HepG2 (cell line): ENCODE measurements around the gene AGAP3. TPM values are rescaled to one million over a fixed set of nuclear protein-coding genes. Genes with fewer than 3 reads are reported as not detected.

Experiments used
- ATAC-seq: fragments of 200-7000 bp; cut with Tn5 transposase; 3 replicates; pipeline ENCODE4 v1.9.1; 2020; ENCODE audit warnings: mild to moderate bottlenecking, moderate library complexity
- BruUV-seq: library from RNA; stranded (reverse); fragments of 400-500 nt; replicated peaks from 2 replicates; lab custom pipeline; 2021; lab: Mats Ljungman, UMichigan
- CTCF ChIA-PET: fragments of 300-600 bp; formaldehyde crosslinking; extraction: SDS; loops from one replicate; lab custom pipeline; 2021; ENCODE audit warnings: low total read pairs, inconsistent platforms, low intra/inter-chr PET ratio; lab: Yijun Ruan, JAX
- POLR2A ChIA-PET: fragments of 350-600 bp; sonication (Branson Sonifier 250); formaldehyde crosslinking; loops from one replicate; lab custom pipeline; 2020; ENCODE audit warnings: antibody characterized with exemption, inconsistent platforms; lab: Yijun Ruan, JAX
- DNase-seq: peaks from one replicate; pipeline ENCODE4 v3.0.0-alpha.2; 2015; ENCODE audit warnings: low spot score
- FAIRE-seq: peaks from 3 replicates; lab custom pipeline; 2011; peaks lifted over from hg19 to GRCh38; lab: Jason Lieb, UNC
- H2AFZ ChIP-seq: one replicate; pipeline ENCODE4 v1.6.1; 2011; ENCODE audit warnings: low read length, inconsistent platforms
- H3K27ac ChIP-seq: fragments of 300-600 bp; 3 replicates; pipeline ENCODE4 v1.8.0; 2011; ENCODE audit warnings: mixed run types, mild to moderate bottlenecking, mixed read lengths, low read length, inconsistent platforms; ENCODE audit not compliant: insufficient read depth; ENCODE audit errors: extremely low read length
- H3K27me3 ChIP-seq, 2 experiments: fragments of 200-600 bp in 1 of 2; 2 replicates in 1 of 2; 3 replicates in 1 of 2; pipeline versions ENCODE4 v1.6.0 to v1.8.0; 2011; ENCODE audit warnings: low read length in 2 of 2, mild to moderate bottlenecking in 2 of 2, moderate library complexity in 2 of 2, inconsistent platforms in 1 of 2; ENCODE audit not compliant: insufficient read depth in 2 of 2, control insufficient read depth in 1 of 2
- H3K36me3 ChIP-seq, 2 experiments: fragments of 200-600 bp in 1 of 2; replicated peaks in 1 of 2; 2 replicates in 1 of 2; 3 replicates in 1 of 2; pipeline versions ENCODE4 v1.5.1 to v1.8.0; 2011; ENCODE audit warnings: low read length in 2 of 2, inconsistent platforms in 1 of 2; ENCODE audit not compliant: insufficient read depth in 2 of 2, control insufficient read depth in 1 of 2
- H3K4me1 ChIP-seq: 2 replicates; pipeline ENCODE4 v1.5.1; 2012; ENCODE audit warnings: low read length, inconsistent platforms; ENCODE audit not compliant: insufficient read depth
- H3K4me2 ChIP-seq: 2 replicates; pipeline ENCODE4 v1.6.0; 2011; ENCODE audit warnings: low read depth, low read length, inconsistent platforms
- H3K4me3 ChIP-seq, 3 experiments: fragments of 200-600 bp in 1 of 3; sonication (generic), shearing (Covaris generic) in 1 of 3; replicated peaks in 1 of 3; 2 replicates each; pipeline ENCODE4 v1.5.1; 2011 to 2016; ENCODE audit warnings: low read length in 3 of 3, inconsistent platforms in 2 of 3, low read depth in 2 of 3, mild to moderate bottlenecking in 2 of 3, control low read depth in 1 of 3, mixed read lengths in 1 of 3; ENCODE audit not compliant: insufficient read depth in 1 of 3
- H3K79me2 ChIP-seq: one replicate; pipeline ENCODE4 v1.6.1; 2011; ENCODE audit warnings: low read length, inconsistent platforms; ENCODE audit not compliant: insufficient read depth
- H3K9ac ChIP-seq: 2 replicates; pipeline ENCODE4 v1.6.0; 2011; ENCODE audit warnings: mild to moderate bottlenecking, low read depth, low read length, inconsistent platforms; ENCODE audit not compliant: insufficient read depth
- H3K9me3 ChIP-seq: 2 replicates; pipeline ENCODE4 v1.5.1; 2012; ENCODE audit warnings: mild to moderate bottlenecking, low read length
- H4K20me1 ChIP-seq: 2 replicates; pipeline ENCODE4 v1.6.0; 2011; ENCODE audit warnings: inconsistent platforms, mild to moderate bottlenecking, low read length, moderate library complexity; ENCODE audit not compliant: insufficient read depth
- ATM ChIP-seq: fragments of 450-650 bp; IDR thresholded peaks from 2 replicates; pipeline ENCODE4 v1.7.1; 2017; ENCODE audit warnings: mild to moderate bottlenecking, borderline replicate concordance
- CENPX ChIP-seq: sonication (generic); formaldehyde crosslinking; IDR thresholded peaks from 2 replicates; pipeline ENCODE4 v1.9.0; 2021; ENCODE audit warnings: mild to moderate bottlenecking, missing genetic modification reagents, moderate library complexity
- KLF13 ChIP-seq: sonication (generic); formaldehyde crosslinking; IDR thresholded peaks from 2 replicates; pipeline ENCODE4 v1.4.0; 2020; ENCODE audit warnings: mild to moderate bottlenecking, missing genetic modification reagents
- NAIF1 ChIP-seq: sonication (generic); formaldehyde crosslinking; IDR thresholded peaks from 2 replicates; pipeline ENCODE4 v1.5.0; 2020; ENCODE audit warnings: mild to moderate bottlenecking, missing genetic modification reagents, borderline replicate concordance
- NR2F6 ChIP-seq, 2 experiments: IDR thresholded peaks; 2 replicates each; pipeline ENCODE4 v1.6.1; 2016; ENCODE audit warnings: antibody characterized with exemption in 1 of 2, mild to moderate bottlenecking in 1 of 2
- RORA ChIP-seq: sonication (generic); formaldehyde crosslinking; IDR thresholded peaks from 2 replicates; pipeline ENCODE4 v1.5.0; 2020; ENCODE audit warnings: mild to moderate bottlenecking, missing genetic modification reagents, moderate library complexity
- ZNF670 ChIP-seq: sonication (generic); formaldehyde crosslinking; IDR thresholded peaks from 2 replicates; pipeline ENCODE4 v1.8.0; 2022; ENCODE audit warnings: mild to moderate bottlenecking, missing genetic modification reagents, borderline replicate concordance
- WGBS: methylation state at CpG from one replicate; pipeline ENCODE4 v1.1.6; 2017; ENCODE audit warnings: low lambda C conversion rate; 5-methylcytosine and 5-hydroxymethylcytosine counted together
- in situ Hi-C: cut with HindIII; loops from 2 replicates; pipeline ENCODE4 v1.10.0; 2017; ENCODE audit warnings: low pct_unique_long_range_greater_than_20kb; ENCODE audit not compliant: extremely low pct_ligation_motif_present
- intact Hi-C: fragments of 100-400 bp; cut with micrococcal nuclease; formaldehyde crosslinking; loops from one replicate; pipeline ENCODE4 v1.10.0; 2022; ENCODE audit not compliant: unreplicated experiment
- polyA plus RNA-seq, 8 experiments: library from polyadenylated mRNA; depleted of rRNA in 3 of 8; stranded (reverse) in 7 of 8; unstranded in 1 of 8; fragments of >200 nt; fragmentation: Illumina TruSeq in 4 of 8; extraction: Trizol in 4 of 8; gene quantifications; 2 replicates each; pipeline versions ENCODE4 v1.2.1 to v1.2.3, GENCODE V29; 2011 to 2016; ENCODE audit warnings: low read depth in 4 of 8, missing spikeins in 1 of 8, mixed read lengths in 1 of 8; ENCODE audit not compliant: insufficient read depth in 1 of 8
- total RNA-seq, 5 experiments: library from RNA; depleted of rRNA; stranded (reverse); fragments of >200 nt; fragmentation: Illumina TruSeq; extraction: Trizol; gene quantifications; 2 replicates each; pipeline ENCODE4 v1.2.3, GENCODE V29; 2016; ENCODE audit warnings: low read depth in 1 of 5
- TF ChIP-seq, protein P1 (sequence below): sonication (generic); formaldehyde crosslinking; IDR thresholded peaks from 2 replicates; pipeline ENCODE4 v1.5.0; 2020; ENCODE audit warnings: mild to moderate bottlenecking, missing genetic modification reagents, moderate library complexity

The AGAP3 gene
- total and polyA plus RNA-seq, 2 of the 13 experiments (the other 11 are each of a cell fraction or from before 2014, with no cell fraction given) = 31.3 to 61.4 TPM

DNA sequence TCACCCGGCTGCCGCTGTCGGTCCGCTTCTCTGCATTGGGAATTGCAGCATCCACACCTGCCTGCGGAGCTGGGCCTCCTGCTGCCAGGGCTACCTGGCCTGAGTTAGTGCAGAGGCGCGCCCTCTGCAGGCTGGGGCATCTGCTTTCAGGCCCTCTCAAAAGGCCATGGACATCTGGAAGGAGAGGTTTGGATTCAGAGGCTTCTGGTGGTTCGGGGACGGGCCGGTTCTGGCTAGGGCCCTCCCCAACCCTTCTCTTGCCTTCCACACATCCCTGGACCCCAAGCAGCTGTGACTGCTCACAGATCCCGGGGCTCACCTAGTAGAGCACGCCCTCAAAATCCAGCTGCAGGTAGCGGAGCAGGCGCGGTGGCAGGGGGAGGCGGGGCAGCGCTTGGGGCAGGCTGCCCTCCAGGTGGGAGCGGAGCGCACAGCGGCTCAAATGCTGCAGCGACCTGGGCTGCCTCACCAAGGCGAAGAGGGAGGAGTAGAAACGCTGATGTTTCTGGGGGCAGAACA, 89.6 kb downstream of the AGAP3 start:
- FAIRE-seq (no peak), ATAC-seq (no peak), DNase-seq (no peak)
- BruUV-seq = no TSS peak
- Histone ChIP-seq H3K79me2 (no peaks in the 10 kb centered on the region), H3K4me1 (no peaks in the 10 kb centered on the region), H3K9ac (no peak overlapping the region), H3K36me3 (no peaks in the 10 kb centered on the region), H3K27ac (no peak overlapping the region), H3K9me3 (no peaks in the 10 kb centered on the region), H3K27me3 (peaks cover 2 to 45% of the 10 kb centered on the region in 2 experiments; a peak in 3 of 5 replicates), H4K20me1 (no peaks in the 10 kb centered on the region), H3K4me3 (no peak overlapping the region), H3K4me2 (no peak overlapping the region), H2AFZ (no peak overlapping the region)
- no peak for TF ChIP-seq NR2F6 (IDR thresholded peaks at IDR 0.05)
- TF ChIP-seq NR2F6 (CRISPR knock-in tag; IDR thresholded peaks at IDR 0.05) = no peak
- TF ChIP-seq ZNF670 = no peak
- TF ChIP-seq, protein P1, sequence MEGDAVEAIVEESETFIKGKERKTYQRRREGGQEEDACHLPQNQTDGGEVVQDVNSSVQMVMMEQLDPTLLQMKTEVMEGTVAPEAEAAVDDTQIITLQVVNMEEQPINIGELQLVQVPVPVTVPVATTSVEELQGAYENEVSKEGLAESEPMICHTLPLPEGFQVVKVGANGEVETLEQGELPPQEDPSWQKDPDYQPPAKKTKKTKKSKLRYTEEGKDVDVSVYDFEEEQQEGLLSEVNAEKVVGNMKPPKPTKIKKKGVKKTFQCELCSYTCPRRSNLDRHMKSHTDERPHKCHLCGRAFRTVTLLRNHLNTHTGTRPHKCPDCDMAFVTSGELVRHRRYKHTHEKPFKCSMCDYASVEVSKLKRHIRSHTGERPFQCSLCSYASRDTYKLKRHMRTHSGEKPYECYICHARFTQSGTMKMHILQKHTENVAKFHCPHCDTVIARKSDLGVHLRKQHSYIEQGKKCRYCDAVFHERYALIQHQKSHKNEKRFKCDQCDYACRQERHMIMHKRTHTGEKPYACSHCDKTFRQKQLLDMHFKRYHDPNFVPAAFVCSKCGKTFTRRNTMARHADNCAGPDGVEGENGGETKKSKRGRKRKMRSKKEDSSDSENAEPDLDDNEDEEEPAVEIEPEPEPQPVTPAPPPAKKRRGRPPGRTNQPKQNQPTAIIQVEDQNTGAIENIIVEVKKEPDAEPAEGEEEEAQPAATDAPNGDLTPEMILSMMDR (CRISPR knock-in tag) = peak; percentile 11; the same call in 1 of the 2 replicates
- TF ChIP-seq CENPX (CRISPR knock-in tag) = no peak
- TF ChIP-seq KLF13 (CRISPR knock-in tag) = no peak
- ChIA-PET POLR2A (no interaction called here), CTCF (interaction anchor here (1.0 kb wide), 1 partner anchor 52 kb away, joined by 3 read pairs; no protein-coding TSS in a partner anchor)
- WGBS = 51% methylated on average over 18 of the region's 23 CpGs
- intact Hi-C loops = loop anchor here (10.0 kb wide), 1 partner anchor 129 kb away; no protein-coding TSS in a partner anchor
- in situ Hi-C loops = no loop called here

DNA sequence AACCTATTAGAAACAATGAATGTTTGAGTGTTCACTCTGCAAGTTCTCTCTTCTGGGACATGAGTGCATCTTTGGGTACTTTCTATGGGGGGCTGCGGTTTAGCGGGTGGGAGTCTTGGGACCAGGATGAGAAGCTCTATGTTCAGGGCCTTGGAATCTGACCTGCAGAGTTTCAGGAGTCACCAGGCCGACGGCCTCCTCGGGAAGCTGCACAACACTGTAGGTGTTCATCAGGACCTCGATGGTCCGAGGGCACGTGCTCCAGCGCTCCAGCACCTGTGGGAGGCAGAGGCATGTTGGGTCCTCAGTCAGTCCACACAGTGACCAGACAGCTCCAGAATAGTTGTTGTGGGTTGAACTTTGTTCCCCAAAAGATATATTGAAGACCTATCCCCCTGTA, 90.1 kb downstream of the AGAP3 start:
- intact Hi-C loops (loop anchor here (10.0 kb wide), 1 partner anchor 128 kb away; no protein-coding TSS in a partner anchor), in situ Hi-C loops (no loop called here)
- Histone ChIP-seq H3K36me3 (no peaks in the 10 kb centered on the region), H3K9ac (no peak overlapping the region), H2AFZ (no peak overlapping the region), H4K20me1 (no peaks in the 10 kb centered on the region), H3K4me3 (no peak overlapping the region), H3K27me3 (peaks cover 2 to 50% of the 10 kb centered on the region in 2 experiments; a peak in 3 of 5 replicates), H3K4me1 (no peaks in the 10 kb centered on the region), H3K9me3 (no peaks in the 10 kb centered on the region), H3K79me2 (no peaks in the 10 kb centered on the region), H3K4me2 (no peak overlapping the region), H3K27ac (no peak overlapping the region)
- FAIRE-seq (no peak), DNase-seq (no peak), ATAC-seq (no peak)
- POLR2A ChIA-PET = no interaction called here
- TF ChIP-seq NAIF1 (CRISPR knock-in tag) = no peak
- TF ChIP-seq RORA (CRISPR knock-in tag) = no peak
- TF ChIP-seq ATM = no peak
- CTCF ChIA-PET = interaction anchor here (1.0 kb wide), 1 partner anchor 53 kb away, joined by 3 read pairs; no protein-coding TSS in a partner anchor
- 23% methylated on average over 4 of the region's 9 CpGs for WGBS
- BruUV-seq = no TSS peak
